ENCODE data around the gene NAA38.

Gene NAA38

GRCh38 chr17:7838090-7839075 lies 19.0 kb downstream of the NAA38 start (continued):
- no peak for TF ChIP-seq ZNF148 (tag by site-specific recombination; IDR thresholded peaks at IDR 0.05; ENCODE audit: borderline replicate concordance)
- no peak for TF ChIP-seq ZNF654 (tag by site-specific recombination; IDR thresholded peaks at IDR 0.05; ENCODE audit: low read depth)
- no peak for TF ChIP-seq ZNF529 (tag by site-specific recombination; IDR thresholded peaks at IDR 0.05; ENCODE audit: insufficient replicate concordance)
- TF ChIP-seq, protein P1, sequence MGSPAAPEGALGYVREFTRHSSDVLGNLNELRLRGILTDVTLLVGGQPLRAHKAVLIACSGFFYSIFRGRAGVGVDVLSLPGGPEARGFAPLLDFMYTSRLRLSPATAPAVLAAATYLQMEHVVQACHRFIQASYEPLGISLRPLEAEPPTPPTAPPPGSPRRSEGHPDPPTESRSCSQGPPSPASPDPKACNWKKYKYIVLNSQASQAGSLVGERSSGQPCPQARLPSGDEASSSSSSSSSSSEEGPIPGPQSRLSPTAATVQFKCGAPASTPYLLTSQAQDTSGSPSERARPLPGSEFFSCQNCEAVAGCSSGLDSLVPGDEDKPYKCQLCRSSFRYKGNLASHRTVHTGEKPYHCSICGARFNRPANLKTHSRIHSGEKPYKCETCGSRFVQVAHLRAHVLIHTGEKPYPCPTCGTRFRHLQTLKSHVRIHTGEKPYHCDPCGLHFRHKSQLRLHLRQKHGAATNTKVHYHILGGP (tag by site-specific recombination; IDR thresholded peaks at IDR 0.05): no peak
- no peak for TF ChIP-seq ZNF48 (tag by site-specific recombination; IDR thresholded peaks at IDR 0.05)
- TF ChIP-seq ZNF626 (tag by site-specific recombination; IDR thresholded peaks at IDR 0.05): no peak
- no peak for TF ChIP-seq ZFP3 (tag by site-specific recombination; IDR thresholded peaks at IDR 0.05; ENCODE audit: low read depth)
- TF ChIP-seq, protein P2, sequence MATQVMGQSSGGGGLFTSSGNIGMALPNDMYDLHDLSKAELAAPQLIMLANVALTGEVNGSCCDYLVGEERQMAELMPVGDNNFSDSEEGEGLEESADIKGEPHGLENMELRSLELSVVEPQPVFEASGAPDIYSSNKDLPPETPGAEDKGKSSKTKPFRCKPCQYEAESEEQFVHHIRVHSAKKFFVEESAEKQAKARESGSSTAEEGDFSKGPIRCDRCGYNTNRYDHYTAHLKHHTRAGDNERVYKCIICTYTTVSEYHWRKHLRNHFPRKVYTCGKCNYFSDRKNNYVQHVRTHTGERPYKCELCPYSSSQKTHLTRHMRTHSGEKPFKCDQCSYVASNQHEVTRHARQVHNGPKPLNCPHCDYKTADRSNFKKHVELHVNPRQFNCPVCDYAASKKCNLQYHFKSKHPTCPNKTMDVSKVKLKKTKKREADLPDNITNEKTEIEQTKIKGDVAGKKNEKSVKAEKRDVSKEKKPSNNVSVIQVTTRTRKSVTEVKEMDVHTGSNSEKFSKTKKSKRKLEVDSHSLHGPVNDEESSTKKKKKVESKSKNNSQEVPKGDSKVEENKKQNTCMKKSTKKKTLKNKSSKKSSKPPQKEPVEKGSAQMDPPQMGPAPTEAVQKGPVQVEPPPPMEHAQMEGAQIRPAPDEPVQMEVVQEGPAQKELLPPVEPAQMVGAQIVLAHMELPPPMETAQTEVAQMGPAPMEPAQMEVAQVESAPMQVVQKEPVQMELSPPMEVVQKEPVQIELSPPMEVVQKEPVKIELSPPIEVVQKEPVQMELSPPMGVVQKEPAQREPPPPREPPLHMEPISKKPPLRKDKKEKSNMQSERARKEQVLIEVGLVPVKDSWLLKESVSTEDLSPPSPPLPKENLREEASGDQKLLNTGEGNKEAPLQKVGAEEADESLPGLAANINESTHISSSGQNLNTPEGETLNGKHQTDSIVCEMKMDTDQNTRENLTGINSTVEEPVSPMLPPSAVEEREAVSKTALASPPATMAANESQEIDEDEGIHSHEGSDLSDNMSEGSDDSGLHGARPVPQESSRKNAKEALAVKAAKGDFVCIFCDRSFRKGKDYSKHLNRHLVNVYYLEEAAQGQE (tag by site-specific recombination; IDR thresholded peaks at IDR 0.05): no peak
- TF ChIP-seq FEZF1 (tag by site-specific recombination; IDR thresholded peaks at IDR 0.05): peak; percentile 27; the same call in 1 of the 2 replicates
- TF ChIP-seq, protein P3, sequence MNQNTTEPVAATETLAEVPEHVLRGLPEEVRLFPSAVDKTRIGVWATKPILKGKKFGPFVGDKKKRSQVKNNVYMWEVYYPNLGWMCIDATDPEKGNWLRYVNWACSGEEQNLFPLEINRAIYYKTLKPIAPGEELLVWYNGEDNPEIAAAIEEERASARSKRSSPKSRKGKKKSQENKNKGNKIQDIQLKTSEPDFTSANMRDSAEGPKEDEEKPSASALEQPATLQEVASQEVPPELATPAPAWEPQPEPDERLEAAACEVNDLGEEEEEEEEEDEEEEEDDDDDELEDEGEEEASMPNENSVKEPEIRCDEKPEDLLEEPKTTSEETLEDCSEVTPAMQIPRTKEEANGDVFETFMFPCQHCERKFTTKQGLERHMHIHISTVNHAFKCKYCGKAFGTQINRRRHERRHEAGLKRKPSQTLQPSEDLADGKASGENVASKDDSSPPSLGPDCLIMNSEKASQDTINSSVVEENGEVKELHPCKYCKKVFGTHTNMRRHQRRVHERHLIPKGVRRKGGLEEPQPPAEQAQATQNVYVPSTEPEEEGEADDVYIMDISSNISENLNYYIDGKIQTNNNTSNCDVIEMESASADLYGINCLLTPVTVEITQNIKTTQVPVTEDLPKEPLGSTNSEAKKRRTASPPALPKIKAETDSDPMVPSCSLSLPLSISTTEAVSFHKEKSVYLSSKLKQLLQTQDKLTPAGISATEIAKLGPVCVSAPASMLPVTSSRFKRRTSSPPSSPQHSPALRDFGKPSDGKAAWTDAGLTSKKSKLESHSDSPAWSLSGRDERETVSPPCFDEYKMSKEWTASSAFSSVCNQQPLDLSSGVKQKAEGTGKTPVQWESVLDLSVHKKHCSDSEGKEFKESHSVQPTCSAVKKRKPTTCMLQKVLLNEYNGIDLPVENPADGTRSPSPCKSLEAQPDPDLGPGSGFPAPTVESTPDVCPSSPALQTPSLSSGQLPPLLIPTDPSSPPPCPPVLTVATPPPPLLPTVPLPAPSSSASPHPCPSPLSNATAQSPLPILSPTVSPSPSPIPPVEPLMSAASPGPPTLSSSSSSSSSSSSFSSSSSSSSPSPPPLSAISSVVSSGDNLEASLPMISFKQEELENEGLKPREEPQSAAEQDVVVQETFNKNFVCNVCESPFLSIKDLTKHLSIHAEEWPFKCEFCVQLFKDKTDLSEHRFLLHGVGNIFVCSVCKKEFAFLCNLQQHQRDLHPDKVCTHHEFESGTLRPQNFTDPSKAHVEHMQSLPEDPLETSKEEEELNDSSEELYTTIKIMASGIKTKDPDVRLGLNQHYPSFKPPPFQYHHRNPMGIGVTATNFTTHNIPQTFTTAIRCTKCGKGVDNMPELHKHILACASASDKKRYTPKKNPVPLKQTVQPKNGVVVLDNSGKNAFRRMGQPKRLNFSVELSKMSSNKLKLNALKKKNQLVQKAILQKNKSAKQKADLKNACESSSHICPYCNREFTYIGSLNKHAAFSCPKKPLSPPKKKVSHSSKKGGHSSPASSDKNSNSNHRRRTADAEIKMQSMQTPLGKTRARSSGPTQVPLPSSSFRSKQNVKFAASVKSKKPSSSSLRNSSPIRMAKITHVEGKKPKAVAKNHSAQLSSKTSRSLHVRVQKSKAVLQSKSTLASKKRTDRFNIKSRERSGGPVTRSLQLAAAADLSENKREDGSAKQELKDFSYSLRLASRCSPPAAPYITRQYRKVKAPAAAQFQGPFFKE (tag by site-specific recombination; IDR thresholded peaks at IDR 0.05; ENCODE audit: borderline replicate concordance): no peak
- peak; percentile 95 for TF ChIP-seq ZNF600 (tag by site-specific recombination; IDR thresholded peaks at IDR 0.05)
- no peak; the same call in 1 of the 2 replicates for TF ChIP-seq ZNF514 (tag by site-specific recombination; IDR thresholded peaks at IDR 0.05)
- TF ChIP-seq, protein P4, sequence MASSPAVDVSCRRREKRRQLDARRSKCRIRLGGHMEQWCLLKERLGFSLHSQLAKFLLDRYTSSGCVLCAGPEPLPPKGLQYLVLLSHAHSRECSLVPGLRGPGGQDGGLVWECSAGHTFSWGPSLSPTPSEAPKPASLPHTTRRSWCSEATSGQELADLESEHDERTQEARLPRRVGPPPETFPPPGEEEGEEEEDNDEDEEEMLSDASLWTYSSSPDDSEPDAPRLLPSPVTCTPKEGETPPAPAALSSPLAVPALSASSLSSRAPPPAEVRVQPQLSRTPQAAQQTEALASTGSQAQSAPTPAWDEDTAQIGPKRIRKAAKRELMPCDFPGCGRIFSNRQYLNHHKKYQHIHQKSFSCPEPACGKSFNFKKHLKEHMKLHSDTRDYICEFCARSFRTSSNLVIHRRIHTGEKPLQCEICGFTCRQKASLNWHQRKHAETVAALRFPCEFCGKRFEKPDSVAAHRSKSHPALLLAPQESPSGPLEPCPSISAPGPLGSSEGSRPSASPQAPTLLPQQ (tag by site-specific recombination; IDR thresholded peaks at IDR 0.05): no peak; the same call in 1 of the 2 replicates
- no peak for TF ChIP-seq ZNF202 (tag by site-specific recombination; IDR thresholded peaks at IDR 0.05; ENCODE audit: borderline replicate concordance)
- peak; percentile 33; the same call in 1 of the 2 replicates for TF ChIP-seq ZNF335 (tag by site-specific recombination; conservative IDR thresholded peaks at IDR 0.05)
- TF ChIP-seq, protein P5, sequence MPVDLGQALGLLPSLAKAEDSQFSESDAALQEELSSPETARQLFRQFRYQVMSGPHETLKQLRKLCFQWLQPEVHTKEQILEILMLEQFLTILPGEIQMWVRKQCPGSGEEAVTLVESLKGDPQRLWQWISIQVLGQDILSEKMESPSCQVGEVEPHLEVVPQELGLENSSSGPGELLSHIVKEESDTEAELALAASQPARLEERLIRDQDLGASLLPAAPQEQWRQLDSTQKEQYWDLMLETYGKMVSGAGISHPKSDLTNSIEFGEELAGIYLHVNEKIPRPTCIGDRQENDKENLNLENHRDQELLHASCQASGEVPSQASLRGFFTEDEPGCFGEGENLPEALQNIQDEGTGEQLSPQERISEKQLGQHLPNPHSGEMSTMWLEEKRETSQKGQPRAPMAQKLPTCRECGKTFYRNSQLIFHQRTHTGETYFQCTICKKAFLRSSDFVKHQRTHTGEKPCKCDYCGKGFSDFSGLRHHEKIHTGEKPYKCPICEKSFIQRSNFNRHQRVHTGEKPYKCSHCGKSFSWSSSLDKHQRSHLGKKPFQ (tag by site-specific recombination; IDR thresholded peaks at IDR 0.05): no peak
- 0 out of 2 replicates have a peak, but pooled peaks have one; percentile 35 for TF ChIP-seq SP7 (tag by site-specific recombination; IDR thresholded peaks at IDR 0.05)
- TF ChIP-seq ZNF571 (tag by site-specific recombination; IDR thresholded peaks at IDR 0.05): no peak
- no peak for TF ChIP-seq ZNF701 (tag by site-specific recombination; IDR thresholded peaks at IDR 0.05)
- TF ChIP-seq ZNF610 (tag by site-specific recombination; IDR thresholded peaks at IDR 0.05; ENCODE audit: borderline replicate concordance): no peak
- no peak for TF ChIP-seq TRIM28 (IDR thresholded peaks at IDR 0.05; ENCODE audit: borderline replicate concordance, low read length)

Measured in HEK293 (cell line).